ENCODE measurements around the gene CARMIL1.

CARMIL1 gene

GRCh38 chr6:25329982-25330381 is 50.8 kb downstream of the CARMIL1 start:
- no peak for DNase-seq (ENCODE audit: low read depth)
- no peak overlapping the region for H3K4me3 ChIP-seq (ENCODE audit: low read depth, low read length)

- DNase-seq (ENCODE audit: low read depth): no peak
- H3K4me3 ChIP-seq (ENCODE audit: low read depth, low read length): no peak overlapping the region
These were observed 51.9 kb downstream of the CARMIL1 start for GRCh38 chr6:25330796-25331685.

GRCh38 chr6:25332165-25332564 is 53.0 kb downstream of the CARMIL1 start:
- H3K4me3 ChIP-seq (ENCODE audit: low read depth, low read length): no peak overlapping the region

GRCh38 chr6:25332655-25333071 is 53.5 kb downstream of the CARMIL1 start:
- no peak overlapping the region for H3K4me3 ChIP-seq (ENCODE audit: low read depth, low read length)
- DNase-seq (ENCODE audit: low read depth): no peak

More at GRCh38 chr6:25332165-25332564, 53.0 kb downstream of the CARMIL1 start:
- DNase-seq (ENCODE audit: low read depth): no peak

- H3K4me3 ChIP-seq (ENCODE audit: low read depth, low read length): no peak overlapping the region
- no peak for DNase-seq (ENCODE audit: low read depth)
These were observed 54.3 kb downstream of the CARMIL1 start for GRCh38 chr6:25333471-25333870.

- no peak overlapping the region for H3K4me3 ChIP-seq (ENCODE audit: low read depth, low read length)
- no peak for DNase-seq (ENCODE audit: low read depth)
These were observed 55.6 kb downstream of the CARMIL1 start for GRCh38 chr6:25334793-25335192.

- no peak overlapping the region for H3K4me3 ChIP-seq (ENCODE audit: low read depth, low read length)
- DNase-seq (ENCODE audit: low read depth): no peak
These were observed 57.8 kb downstream of the CARMIL1 start for GRCh38 chr6:25336996-25337395.

- no peak overlapping the region for H3K4me3 ChIP-seq (ENCODE audit: low read depth, low read length)
- DNase-seq (ENCODE audit: low read depth): no peak
These were observed 58.3 kb downstream of the CARMIL1 start for GRCh38 chr6:25337431-25337830.

- H3K4me3 ChIP-seq (ENCODE audit: low read depth, low read length): no peak overlapping the region
- DNase-seq (ENCODE audit: low read depth): no peak
These were observed 61.4 kb downstream of the CARMIL1 start for GRCh38 chr6:25340431-25341202.

- no peak overlapping the region for H3K4me3 ChIP-seq (ENCODE audit: low read depth, low read length)
These were observed 62.0 kb downstream of the CARMIL1 start for GRCh38 chr6:25341203-25341552.

GRCh38 chr6:25341923-25342619 is 62.9 kb downstream of the CARMIL1 start:
- no peak overlapping the region for H3K4me3 ChIP-seq (ENCODE audit: low read depth, low read length)
- no peak for DNase-seq (ENCODE audit: low read depth)

More at GRCh38 chr6:25341203-25341552, 62.0 kb downstream of the CARMIL1 start:
- DNase-seq (ENCODE audit: low read depth): no peak

GRCh38 chr6:25342802-25343201 is 63.6 kb downstream of the CARMIL1 start:
- H3K4me3 ChIP-seq (ENCODE audit: low read depth, low read length): no peak overlapping the region
- DNase-seq (ENCODE audit: low read depth): no peak

GRCh38 chr6:25343984-25344383 is 64.8 kb downstream of the CARMIL1 start:
- no peak for DNase-seq (ENCODE audit: low read depth)
- no peak overlapping the region for H3K4me3 ChIP-seq (ENCODE audit: low read depth, low read length)

- H3K4me3 ChIP-seq (ENCODE audit: low read depth, low read length): no peak overlapping the region
- no peak for DNase-seq (ENCODE audit: low read depth)
These were observed 65.7 kb downstream of the CARMIL1 start for GRCh38 chr6:25344827-25345226.

- no peak for DNase-seq (ENCODE audit: low read depth)
- no peak overlapping the region for H3K4me3 ChIP-seq (ENCODE audit: low read depth, low read length)
These were observed 66.9 kb downstream of the CARMIL1 start for GRCh38 chr6:25346064-25346463.

- DNase-seq (ENCODE audit: low read depth): no peak
- no peak overlapping the region for H3K4me3 ChIP-seq (ENCODE audit: low read depth, low read length)
These were observed 71.4 kb downstream of the CARMIL1 start for GRCh38 chr6:25350573-25350972.

- no peak overlapping the region for H3K4me3 ChIP-seq (ENCODE audit: low read depth, low read length)
- DNase-seq (ENCODE audit: low read depth): no peak
These were observed 72.3 kb downstream of the CARMIL1 start for GRCh38 chr6:25351485-25351884.

- no peak overlapping the region for H3K4me3 ChIP-seq (ENCODE audit: low read depth, low read length)
- DNase-seq (ENCODE audit: low read depth): no peak
These were observed 73.1 kb downstream of the CARMIL1 start for GRCh38 chr6:25352285-25352684.

GRCh38 chr6:25354078-25354932 is 75.1 kb downstream of the CARMIL1 start:
- H3K4me3 ChIP-seq (ENCODE audit: low read depth, low read length): no peak overlapping the region
- DNase-seq (ENCODE audit: low read depth): no peak
